Upper lobe of left lung (tissue), 4 donors: ENCODE results near the gene GDPD2.

Source experiments
- EP300 ChIP-seq, 4 donors: sonication (generic); formaldehyde crosslinking; IDR thresholded peaks; one replicate each; pipeline ENCODE4 v1.5.1; 2017; ENCODE audit warnings: antibody characterized with exemption in 4 of 4, control low read depth in 2 of 4
- POLR2A ChIP-seq, 4 donors: fragments of 450-650 bp; IDR thresholded peaks; one replicate each; pipeline ENCODE4 v1.5.1; 2016 to 2017; ENCODE audit warnings: antibody characterized with exemption in 4 of 4, mild to moderate bottlenecking in 2 of 4
- TF ChIP-seq, protein P1 (sequence below), 6 experiments: fragments of 450-650 bp in 4 of 6; fragments of 200-600 bp in 2 of 6; sonication (generic) in 2 of 6; IDR thresholded peaks; one replicate each; pipeline ENCODE4 v1.5.1; 2016 to 2019; ENCODE audit warnings: antibody characterized with exemption in 6 of 6

DNA sequence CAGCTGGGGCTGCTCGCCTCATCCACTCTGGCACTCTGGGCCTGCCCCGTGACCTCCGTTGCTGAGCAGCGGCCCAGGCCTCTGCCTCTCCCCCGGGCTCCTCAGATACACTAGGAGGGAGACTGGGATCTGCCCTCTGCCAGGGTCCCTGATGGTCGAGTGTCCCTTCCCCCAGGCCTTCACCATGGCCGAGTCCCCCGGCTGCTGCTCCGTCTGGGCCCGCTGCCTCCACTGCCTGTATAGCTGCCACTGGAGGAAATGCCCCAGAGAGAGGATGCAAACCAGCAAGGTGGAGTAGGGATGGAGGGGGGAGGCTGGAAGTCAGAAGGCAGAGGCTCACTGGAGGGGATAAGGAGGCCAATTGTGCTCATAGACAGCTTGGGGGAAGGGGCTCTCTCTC lies 1.7 kb downstream of the GDPD2 start:
- TF ChIP-seq, protein P1, sequence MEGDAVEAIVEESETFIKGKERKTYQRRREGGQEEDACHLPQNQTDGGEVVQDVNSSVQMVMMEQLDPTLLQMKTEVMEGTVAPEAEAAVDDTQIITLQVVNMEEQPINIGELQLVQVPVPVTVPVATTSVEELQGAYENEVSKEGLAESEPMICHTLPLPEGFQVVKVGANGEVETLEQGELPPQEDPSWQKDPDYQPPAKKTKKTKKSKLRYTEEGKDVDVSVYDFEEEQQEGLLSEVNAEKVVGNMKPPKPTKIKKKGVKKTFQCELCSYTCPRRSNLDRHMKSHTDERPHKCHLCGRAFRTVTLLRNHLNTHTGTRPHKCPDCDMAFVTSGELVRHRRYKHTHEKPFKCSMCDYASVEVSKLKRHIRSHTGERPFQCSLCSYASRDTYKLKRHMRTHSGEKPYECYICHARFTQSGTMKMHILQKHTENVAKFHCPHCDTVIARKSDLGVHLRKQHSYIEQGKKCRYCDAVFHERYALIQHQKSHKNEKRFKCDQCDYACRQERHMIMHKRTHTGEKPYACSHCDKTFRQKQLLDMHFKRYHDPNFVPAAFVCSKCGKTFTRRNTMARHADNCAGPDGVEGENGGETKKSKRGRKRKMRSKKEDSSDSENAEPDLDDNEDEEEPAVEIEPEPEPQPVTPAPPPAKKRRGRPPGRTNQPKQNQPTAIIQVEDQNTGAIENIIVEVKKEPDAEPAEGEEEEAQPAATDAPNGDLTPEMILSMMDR (IDR thresholded peaks at IDR 0.05): no peak
- TF ChIP-seq POLR2A (IDR thresholded peaks at IDR 0.05) (no peak), EP300 (IDR thresholded peaks at IDR 0.05) (no peak)
